ENCODE results near the gene PCDHA11. TPM values are rescaled to one million over a fixed set of nuclear protein-coding genes. Genes with fewer than 3 reads are reported as not detected.
"Not testable (repeated sequence)": the region's sequence is repeated elsewhere in the genome, so short reads cannot be mapped to it uniquely, and the experiment has no call there.

The PCDHA11 gene
- total and polyA plus RNA-seq, 2 of the 13 experiments (the other 11 are each of a cell fraction or from before 2014, with no cell fraction given): 0.29 TPM; not detected in 1

GRCh38 chr5:140848139-140849102, 20.3 kb upstream of the PCDHA11 start, which contains the start of gene PCDHA9:
PCDHA9 (plus strand) TSS chr5:140848382; CDS start chr5:140848496, 114 bp downstream.
- 0 out of 2 replicates have a peak, but pooled peaks have one; percentile 33 for TF ChIP-seq ZBTB33 (CRISPR knock-in tag; IDR thresholded peaks at IDR 0.05)
- ATAC-seq: peak; percentile 57; the same call in 2 of the 3 replicates
- FAIRE-seq; H3K4me2 ChIP-seq (ENCODE audit: low read depth, low read length); in situ Hi-C loops (cut with HindIII; ENCODE audit: extremely low pct_ligation_motif_present, low pct_unique_long_range_greater_than_20kb); CTCF ChIA-PET (ENCODE audit: low intra/inter-chr PET ratio, low total read pairs); H3K9ac ChIP-seq (ENCODE audit: insufficient read depth, low read depth, low read length); BruUV-seq (replicated peaks); H2AFZ ChIP-seq (ENCODE audit: low read length); H3K4me1 ChIP-seq (ENCODE audit: insufficient read depth, low read length); H3K36me3 ChIP-seq (replicated peaks in 1 of 2; ENCODE audit: control insufficient read depth in 1 of 2, insufficient read depth in 2 of 2, low read length in 2 of 2); H3K4me3 ChIP-seq (replicated peaks in 1 of 3; ENCODE audit: insufficient read depth in 1 of 3, low read depth in 2 of 3, low read length in 3 of 3); H3K27me3 ChIP-seq (ENCODE audit: control insufficient read depth in 1 of 2, insufficient read depth in 2 of 2, low read length in 2 of 2); H3K9me3 ChIP-seq (ENCODE audit: low read length); POLR2A ChIA-PET; H3K79me2 ChIP-seq (ENCODE audit: insufficient read depth, low read length); H4K20me1 ChIP-seq (ENCODE audit: insufficient read depth, low read length); H3K27ac ChIP-seq (ENCODE audit: extremely low read length, insufficient read depth, low read length); intact Hi-C loops (cut with micrococcal nuclease; ENCODE audit: unreplicated experiment); DNase-seq (ENCODE audit: low spot score): not testable (repeated sequence)
- WGBS (ENCODE audit: low lambda C conversion rate): 73% methylated on average over 40 of the region's 48 CpGs

GRCh38 chr5:140849831-140850634, 18.7 kb upstream of the PCDHA11 start:
- DNase-seq (ENCODE audit: low spot score); H3K9ac ChIP-seq (ENCODE audit: insufficient read depth, low read depth, low read length); CTCF ChIA-PET (ENCODE audit: low intra/inter-chr PET ratio, low total read pairs); H3K4me1 ChIP-seq (ENCODE audit: insufficient read depth, low read length); in situ Hi-C loops (cut with HindIII; ENCODE audit: extremely low pct_ligation_motif_present, low pct_unique_long_range_greater_than_20kb); H3K36me3 ChIP-seq (replicated peaks in 1 of 2; ENCODE audit: control insufficient read depth in 1 of 2, insufficient read depth in 2 of 2, low read length in 2 of 2); H4K20me1 ChIP-seq (ENCODE audit: insufficient read depth, low read length); H3K27ac ChIP-seq (ENCODE audit: extremely low read length, insufficient read depth, low read length); H3K4me2 ChIP-seq (ENCODE audit: low read depth, low read length); BruUV-seq (replicated peaks); H3K9me3 ChIP-seq (ENCODE audit: low read length); H2AFZ ChIP-seq (ENCODE audit: low read length); POLR2A ChIA-PET; H3K27me3 ChIP-seq (ENCODE audit: control insufficient read depth in 1 of 2, insufficient read depth in 2 of 2, low read length in 2 of 2); ATAC-seq; FAIRE-seq; H3K79me2 ChIP-seq (ENCODE audit: insufficient read depth, low read length); intact Hi-C loops (cut with micrococcal nuclease; ENCODE audit: unreplicated experiment); H3K4me3 ChIP-seq (replicated peaks in 1 of 3; ENCODE audit: insufficient read depth in 1 of 3, low read depth in 2 of 3, low read length in 3 of 3): not testable (repeated sequence)
- 84% methylated on average over 93 of the region's 101 CpGs for WGBS (ENCODE audit: low lambda C conversion rate)
- 0 out of 2 replicates have a peak, but pooled peaks have one; percentile 31 for TF ChIP-seq DNMT1 (CRISPR knock-in tag; IDR thresholded peaks at IDR 0.05)

Measured in HepG2 (cell line).